SK-N-SH treated with all-trans-retinoic acid at 6 μM for 48 hours (cell line): Measurements from ENCODE around the gene BST1.

Source experiments
- ATAC-seq: fragments of 200-7000 bp; cut with Tn5 transposase; 3 replicates; pipeline ENCODE4 v1.9.1; 2020; ENCODE audit warnings: mild to moderate bottlenecking, moderate library complexity
- ARNTL ChIP-seq: fragments of 450-650 bp; formaldehyde crosslinking; IDR thresholded peaks from 2 replicates; pipeline ENCODE4 v1.5.0; 2020; ENCODE audit warnings: low read depth, mild to moderate bottlenecking, moderate library complexity, borderline replicate concordance
- CSDC2 ChIP-seq: fragments of 250-450 bp; sonication (Bioruptor Pico); IDR thresholded peaks from 2 replicates; pipeline ENCODE4 v1.5.0; 2020; ENCODE audit warnings: mild to moderate bottlenecking, moderate library complexity
- ESRRG ChIP-seq: fragments of 250-450 bp; sonication (Bioruptor Pico); IDR thresholded peaks from 2 replicates; pipeline ENCODE4 v1.6.1; 2021; ENCODE audit warnings: mild to moderate bottlenecking
- GLIS3 ChIP-seq: fragments of 250-450 bp; sonication (Bioruptor Pico); IDR thresholded peaks from 2 replicates; pipeline ENCODE4 v1.5.0; 2020; ENCODE audit warnings: mild to moderate bottlenecking, moderate library complexity
- PATZ1 ChIP-seq: fragments of 250-450 bp; sonication (Bioruptor Pico); IDR thresholded peaks from 2 replicates; pipeline ENCODE4 v1.8.0; 2020; ENCODE audit warnings: mild to moderate bottlenecking, moderate library complexity, borderline replicate concordance
- PPARA ChIP-seq: fragments of 250-450 bp; sonication (Bioruptor Pico); IDR thresholded peaks from 2 replicates; pipeline ENCODE4 v1.5.0; 2020; ENCODE audit warnings: mild to moderate bottlenecking, borderline replicate concordance
- RARB ChIP-seq: fragments of 250-450 bp; sonication (Bioruptor Pico); IDR thresholded peaks from 2 replicates; pipeline ENCODE4 v1.8.0; 2021; ENCODE audit warnings: mild to moderate bottlenecking, moderate library complexity
- SNAI2 ChIP-seq: fragments of 250-450 bp; sonication (Bioruptor Pico); IDR thresholded peaks from 2 replicates; pipeline ENCODE4 v1.5.0; 2020; ENCODE audit warnings: mild to moderate bottlenecking, moderate library complexity
- TCF4 ChIP-seq: fragments of 250-450 bp; sonication (Bioruptor Pico); IDR thresholded peaks from 2 replicates; pipeline ENCODE4 v1.8.0; 2021; ENCODE audit warnings: mild to moderate bottlenecking, moderate library complexity, borderline replicate concordance
- TOX ChIP-seq: fragments of 250-450 bp; sonication (Bioruptor Pico); IDR thresholded peaks from 2 replicates; pipeline ENCODE4 v1.8.0; 2021; ENCODE audit warnings: mild to moderate bottlenecking, moderate library complexity, borderline replicate concordance
- TSHZ2 ChIP-seq: fragments of 250-450 bp; sonication (Bioruptor Pico); IDR thresholded peaks from 2 replicates; pipeline ENCODE4 v1.5.0; 2020; ENCODE audit warnings: mild to moderate bottlenecking, moderate library complexity
- ZC3H10 ChIP-seq: fragments of 250-450 bp; sonication (Bioruptor Pico); IDR thresholded peaks from 2 replicates; pipeline ENCODE4 v1.5.1; 2021; ENCODE audit warnings: mild to moderate bottlenecking, moderate library complexity
- ZFP3 ChIP-seq: fragments of 250-450 bp; sonication (Bioruptor Pico); IDR thresholded peaks from 2 replicates; pipeline ENCODE4 v1.5.0; 2020; ENCODE audit warnings: mild to moderate bottlenecking, moderate library complexity
- ZFP30 ChIP-seq: fragments of 450-650 bp; formaldehyde crosslinking; IDR thresholded peaks from 2 replicates; pipeline ENCODE4 v1.5.0; 2022; ENCODE audit warnings: mild to moderate bottlenecking, moderate library complexity
- ZNF565 ChIP-seq: fragments of 450-650 bp; formaldehyde crosslinking; conservative IDR thresholded peaks from 2 replicates; pipeline ENCODE4 v1.5.0; 2020; ENCODE audit warnings: low read depth, mild to moderate bottlenecking, moderate library complexity
- ZNF70 ChIP-seq: fragments of 450-650 bp; formaldehyde crosslinking; IDR thresholded peaks from 2 replicates; pipeline ENCODE4 v1.5.0; 2020; ENCODE audit warnings: mild to moderate bottlenecking, moderate library complexity
- ZNF8 ChIP-seq: fragments of 450-650 bp; formaldehyde crosslinking; IDR thresholded peaks from 2 replicates; pipeline ENCODE4 v1.5.0; 2020; ENCODE audit warnings: mild to moderate bottlenecking, moderate library complexity
- TF ChIP-seq, protein P1 (sequence below): fragments of 250-450 bp; sonication (Bioruptor Pico); IDR thresholded peaks from 2 replicates; pipeline ENCODE4 v1.8.0; 2021; ENCODE audit warnings: low read depth, mild to moderate bottlenecking, moderate library complexity, borderline replicate concordance
- TF ChIP-seq, protein P2 (sequence below): fragments of 250-450 bp; sonication (Bioruptor Pico); IDR thresholded peaks from 2 replicates; pipeline ENCODE4 v1.5.1; 2020; ENCODE audit warnings: low read depth, mild to moderate bottlenecking, moderate library complexity

BST1 gene

GRCh38 chr4:15668566-15669435 is 34.1 kb upstream of the BST1 start:
- TF ChIP-seq RARB (CRISPR knock-in tag) (no peak), CSDC2 (no peak), ESRRG (no peak), TSHZ2 (CRISPR knock-in tag) (no peak), ZFP3 (CRISPR knock-in tag) (no peak)
- TF ChIP-seq, protein P1, sequence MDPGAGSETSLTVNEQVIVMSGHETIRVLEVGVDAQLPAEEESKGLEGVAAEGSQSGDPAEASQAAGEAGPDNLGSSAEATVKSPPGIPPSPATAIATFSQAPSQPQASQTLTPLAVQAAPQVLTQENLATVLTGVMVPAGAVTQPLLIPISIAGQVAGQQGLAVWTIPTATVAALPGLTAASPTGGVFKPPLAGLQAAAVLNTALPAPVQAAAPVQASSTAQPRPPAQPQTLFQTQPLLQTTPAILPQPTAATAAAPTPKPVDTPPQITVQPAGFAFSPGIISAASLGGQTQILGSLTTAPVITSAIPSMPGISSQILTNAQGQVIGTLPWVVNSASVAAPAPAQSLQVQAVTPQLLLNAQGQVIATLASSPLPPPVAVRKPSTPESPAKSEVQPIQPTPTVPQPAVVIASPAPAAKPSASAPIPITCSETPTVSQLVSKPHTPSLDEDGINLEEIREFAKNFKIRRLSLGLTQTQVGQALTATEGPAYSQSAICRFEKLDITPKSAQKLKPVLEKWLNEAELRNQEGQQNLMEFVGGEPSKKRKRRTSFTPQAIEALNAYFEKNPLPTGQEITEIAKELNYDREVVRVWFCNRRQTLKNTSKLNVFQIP (CRISPR knock-in tag), result no peak
- TF ChIP-seq, protein P2, sequence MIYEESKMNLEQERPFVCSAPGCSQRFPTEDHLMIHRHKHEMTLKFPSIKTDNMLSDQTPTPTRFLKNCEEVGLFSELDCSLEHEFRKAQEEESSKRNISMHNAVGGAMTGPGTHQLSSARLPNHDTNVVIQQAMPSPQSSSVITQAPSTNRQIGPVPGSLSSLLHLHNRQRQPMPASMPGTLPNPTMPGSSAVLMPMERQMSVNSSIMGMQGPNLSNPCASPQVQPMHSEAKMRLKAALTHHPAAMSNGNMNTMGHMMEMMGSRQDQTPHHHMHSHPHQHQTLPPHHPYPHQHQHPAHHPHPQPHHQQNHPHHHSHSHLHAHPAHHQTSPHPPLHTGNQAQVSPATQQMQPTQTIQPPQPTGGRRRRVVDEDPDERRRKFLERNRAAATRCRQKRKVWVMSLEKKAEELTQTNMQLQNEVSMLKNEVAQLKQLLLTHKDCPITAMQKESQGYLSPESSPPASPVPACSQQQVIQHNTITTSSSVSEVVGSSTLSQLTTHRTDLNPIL (CRISPR knock-in tag), result no peak
- peak; percentile 49; the same call in 2 of the 3 replicates for ATAC-seq

GRCh38 chr4:15670576-15670975 is 32.3 kb upstream of the BST1 start:
- no peak for ATAC-seq
- TF ChIP-seq, protein P1 (CRISPR knock-in tag), result no peak
- TF ChIP-seq PPARA (no peak), PATZ1 (no peak), ZNF8 (CRISPR knock-in tag) (no peak), GLIS3 (CRISPR knock-in tag) (no peak), TCF4 (no peak), ZNF70 (CRISPR knock-in tag) (no peak), SNAI2 (no peak), TOX (CRISPR knock-in tag) (no peak), TSHZ2 (CRISPR knock-in tag) (no peak), ZNF565 (CRISPR knock-in tag) (no peak)

DNA sequence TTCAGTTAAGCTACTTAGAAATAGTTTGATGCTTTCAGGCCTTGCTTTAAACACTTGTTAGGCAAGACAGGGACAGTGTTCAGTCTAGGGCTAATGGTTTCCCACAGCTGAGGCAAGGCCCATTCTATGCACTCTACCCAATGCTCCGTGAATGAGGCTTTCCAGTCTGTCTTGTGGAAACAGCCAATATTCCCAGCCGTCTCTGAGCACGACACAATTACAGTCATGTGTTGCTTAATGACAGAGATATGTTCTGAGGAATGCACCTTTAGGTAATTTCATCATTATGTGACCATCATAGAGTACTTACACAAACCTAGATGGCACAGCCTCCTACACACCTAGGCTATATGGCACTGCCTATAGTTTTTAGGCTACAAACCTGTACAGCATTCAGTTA is 30.8 kb upstream of the BST1 start:
- ATAC-seq, result no peak
- TF ChIP-seq ARNTL (no peak), ZFP3 (CRISPR knock-in tag) (no peak), SNAI2 (no peak), GLIS3 (CRISPR knock-in tag) (no peak), TSHZ2 (CRISPR knock-in tag) (no peak), TCF4 (no peak), ZC3H10 (no peak), RARB (CRISPR knock-in tag) (no peak), PATZ1 (no peak), ZFP30 (no peak)
